Osteoblast (primary cell): Measurements from ENCODE around the gene CCDC85B. TPM values are rescaled to one million over a fixed set of nuclear protein-coding genes. Genes with fewer than 3 reads are reported as not detected.
"Not testable (repeated sequence)": the region's sequence is repeated elsewhere in the genome, so short reads cannot be mapped to it uniquely, and the experiment has no call there.

ENCODE experiments used
- DNase-seq: peaks from one replicate; pipeline ENCODE4 v3.0.0; 2011; ENCODE audit warnings: low spot score, mixed read lengths; ENCODE audit not compliant: insufficient read length; ENCODE audit errors: missing footprints
- H2AFZ ChIP-seq: 2 replicates; pipeline ENCODE4 v1.6.0; 2011; ENCODE audit warnings: mild to moderate bottlenecking, low read length
- H3K27ac ChIP-seq: 2 replicates; pipeline ENCODE4 v1.5.1; 2011; ENCODE audit warnings: mild to moderate bottlenecking, low read depth, low read length, moderate library complexity
- H3K27me3 ChIP-seq: 2 replicates; pipeline ENCODE4 v1.6.0; 2012; ENCODE audit warnings: mild to moderate bottlenecking, control low read depth, inconsistent platforms, low read length, moderate library complexity; ENCODE audit not compliant: insufficient read depth
- H3K36me3 ChIP-seq: 2 replicates; pipeline ENCODE4 v1.5.1; 2011; ENCODE audit warnings: mild to moderate bottlenecking, low read length, control low read depth, moderate library complexity; ENCODE audit not compliant: insufficient read depth
- H3K4me1 ChIP-seq: 2 replicates; pipeline ENCODE4 v1.5.1; 2011; ENCODE audit warnings: mild to moderate bottlenecking, low read length, control low read depth, moderate library complexity; ENCODE audit not compliant: insufficient read depth
- H3K4me2 ChIP-seq: 2 replicates; pipeline ENCODE4 v1.6.0; 2011; ENCODE audit warnings: mild to moderate bottlenecking, low read length; ENCODE audit not compliant: insufficient read depth
- H3K4me3 ChIP-seq: fragments of 200-600 bp; sonication (generic); 3 replicates; pipeline ENCODE4 v1.5.1; 2012; ENCODE audit warnings: mild to moderate bottlenecking, low read length, inconsistent platforms; ENCODE audit not compliant: insufficient read depth
- H3K79me2 ChIP-seq: 2 replicates; pipeline ENCODE4 v1.6.0; 2012; ENCODE audit warnings: mild to moderate bottlenecking, low read length, control low read depth, inconsistent platforms; ENCODE audit not compliant: insufficient read depth
- H3K9me3 ChIP-seq: 2 replicates; pipeline ENCODE4 v1.5.1; 2011; ENCODE audit warnings: low read depth, low read length, control low read depth
- H4K20me1 ChIP-seq: 2 replicates; pipeline ENCODE4 v1.6.0; 2012; ENCODE audit warnings: mild to moderate bottlenecking, low read length, control low read depth; ENCODE audit not compliant: insufficient read depth
- CTCF ChIP-seq: IDR thresholded peaks from 2 replicates; pipeline ENCODE4 v1.5.1; 2011; ENCODE audit warnings: mild to moderate bottlenecking, low read depth, low read length, moderate library complexity; ENCODE audit errors: extremely low read depth
- total RNA-seq: library from RNA; depleted of rRNA; stranded (reverse); fragments of >200 nt; gene quantifications from 2 replicates; pipeline ENCODE4 v1.2.3, GENCODE V29; 2012

The CCDC85B gene
- total RNA-seq, 1 donor: 47.0 TPM

GRCh38 chr11:65847746-65848145 lies 42.7 kb upstream of the CCDC85B start:
- Histone ChIP-seq H3K4me1 (no peaks in the 10 kb centered on the region), H2AFZ (no peak overlapping the region), H3K27me3 (no peaks in the 10 kb centered on the region), H3K4me3 (no peak overlapping the region), H3K4me2 (no peak overlapping the region), H4K20me1 (peaks cover 4% of the 10 kb centered on the region), H3K27ac (no peak overlapping the region), H3K79me2 (no peaks in the 10 kb centered on the region), H3K9me3 (no peaks in the 10 kb centered on the region), H3K36me3 (peaks cover 17% of the 10 kb centered on the region)
- no peak for TF ChIP-seq CTCF
- no peak for DNase-seq

- not testable (repeated sequence) for H3K9me3 ChIP-seq
Observed at GRCh38 chr11:65848693-65849092, 41.8 kb upstream of the CCDC85B start.

GRCh38 chr11:65849366-65849765 lies 41.1 kb upstream of the CCDC85B start:
- peak; percentile 79 for DNase-seq
- Histone ChIP-seq H3K36me3 (peaks cover 33% of the 10 kb centered on the region), H3K27ac (no peak overlapping the region), H3K9me3 (no peaks in the 10 kb centered on the region), H3K79me2 (peaks cover 15% of the 10 kb centered on the region), H3K4me2 (no peak overlapping the region), H3K4me1 (no peaks in the 10 kb centered on the region), H2AFZ (no peak overlapping the region), H3K27me3 (no peaks in the 10 kb centered on the region), H3K4me3 (no peak overlapping the region), H4K20me1 (peaks cover 20% of the 10 kb centered on the region)
- no peak for TF ChIP-seq CTCF

More at GRCh38 chr11:65848693-65849092, 41.8 kb upstream of the CCDC85B start:
- not testable (repeated sequence) for H3K27ac ChIP-seq, H3K79me2 ChIP-seq, H2AFZ ChIP-seq, H3K4me3 ChIP-seq, H3K4me1 ChIP-seq, H3K27me3 ChIP-seq, DNase-seq, H3K4me2 ChIP-seq
- Histone ChIP-seq H4K20me1 (peaks cover 13% of the 10 kb centered on the region), H3K36me3 (peaks cover 27% of the 10 kb centered on the region)

GRCh38 chr11:65849771-65850216 lies 40.7 kb upstream of the CCDC85B start:
- DNase-seq: peak; percentile 83
- no peak overlapping the region for H3K27ac ChIP-seq
- H3K4me3 ChIP-seq: no peak overlapping the region
- no peak for TF ChIP-seq CTCF
- no peaks in the 10 kb centered on the region for H3K27me3 ChIP-seq
- no peak overlapping the region for H2AFZ ChIP-seq
- no peaks in the 10 kb centered on the region for H3K4me1 ChIP-seq
- H3K4me2 ChIP-seq: no peak overlapping the region
- peaks cover 24% of the 10 kb centered on the region for H4K20me1 ChIP-seq
- peaks cover 38% of the 10 kb centered on the region for H3K36me3 ChIP-seq
- no peaks in the 10 kb centered on the region for H3K9me3 ChIP-seq
- peaks cover 20% of the 10 kb centered on the region for H3K79me2 ChIP-seq
